ENCODE results near the gene WBP11.

DNA sequence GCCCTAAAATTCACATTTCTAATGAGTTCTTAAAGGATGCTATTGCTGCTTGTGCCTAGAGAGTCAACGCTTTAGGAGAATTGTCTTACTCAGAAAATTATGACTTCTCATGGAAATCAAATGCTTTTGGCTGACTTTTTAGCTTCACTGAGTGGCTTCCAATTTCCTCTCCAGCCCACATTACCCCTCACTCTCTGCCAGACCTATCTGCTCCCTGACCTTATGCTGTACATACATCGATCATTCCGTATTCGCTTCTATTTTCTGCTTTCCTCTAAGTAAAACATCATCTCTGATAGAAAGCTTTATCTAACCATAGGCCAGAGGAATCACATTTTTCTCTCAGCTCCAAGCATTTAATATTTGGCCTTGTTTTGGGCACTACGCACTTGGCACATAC is 23.2 kb upstream of the WBP11 start:
- TF ChIP-seq, protein P1, sequence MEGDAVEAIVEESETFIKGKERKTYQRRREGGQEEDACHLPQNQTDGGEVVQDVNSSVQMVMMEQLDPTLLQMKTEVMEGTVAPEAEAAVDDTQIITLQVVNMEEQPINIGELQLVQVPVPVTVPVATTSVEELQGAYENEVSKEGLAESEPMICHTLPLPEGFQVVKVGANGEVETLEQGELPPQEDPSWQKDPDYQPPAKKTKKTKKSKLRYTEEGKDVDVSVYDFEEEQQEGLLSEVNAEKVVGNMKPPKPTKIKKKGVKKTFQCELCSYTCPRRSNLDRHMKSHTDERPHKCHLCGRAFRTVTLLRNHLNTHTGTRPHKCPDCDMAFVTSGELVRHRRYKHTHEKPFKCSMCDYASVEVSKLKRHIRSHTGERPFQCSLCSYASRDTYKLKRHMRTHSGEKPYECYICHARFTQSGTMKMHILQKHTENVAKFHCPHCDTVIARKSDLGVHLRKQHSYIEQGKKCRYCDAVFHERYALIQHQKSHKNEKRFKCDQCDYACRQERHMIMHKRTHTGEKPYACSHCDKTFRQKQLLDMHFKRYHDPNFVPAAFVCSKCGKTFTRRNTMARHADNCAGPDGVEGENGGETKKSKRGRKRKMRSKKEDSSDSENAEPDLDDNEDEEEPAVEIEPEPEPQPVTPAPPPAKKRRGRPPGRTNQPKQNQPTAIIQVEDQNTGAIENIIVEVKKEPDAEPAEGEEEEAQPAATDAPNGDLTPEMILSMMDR (IDR thresholded peaks at IDR 0.05) = no peak
- TF ChIP-seq ZFX (IDR thresholded peaks at IDR 0.05; ENCODE audit: borderline replicate concordance) = no peak

All from 22Rv1 (cell line).